HEK293 (cell line): ENCODE results near the gene DAO.

Experiments
- CTCF ChIA-PET: fragments of 350-600 bp; formaldehyde crosslinking; extraction: SDS; loops from one replicate; lab custom pipeline; 2021; ENCODE audit warnings: antibody characterized with exemption; lab: Yijun Ruan, JAX
- POLR2A ChIA-PET: fragments of 300-600 bp; formaldehyde crosslinking; extraction: SDS; loops from one replicate; lab custom pipeline; 2020; ENCODE audit warnings: antibody characterized with exemption, inconsistent platforms; lab: Yijun Ruan, JAX
- H3K27ac ChIP-seq: fragments of 200-500 bp; sonication (Bioruptor generic); 2 replicates; pipeline ENCODE4 v1.5.1; 2014; ENCODE audit warnings: low read depth, low read length, control low read depth, inconsistent platforms; ENCODE audit errors: extremely low read depth
- H3K36me3 ChIP-seq, 2 experiments: fragments of 200-500 bp in 1 of 2; sonication (Bioruptor generic) in 1 of 2; 1 replicate in 1 of 2; 2 replicates in 1 of 2; pipeline ENCODE4 v1.5.1; 2014 to 2017; ENCODE audit warnings: inconsistent platforms in 2 of 2, low read length in 2 of 2; ENCODE audit not compliant: control insufficient read depth in 2 of 2, insufficient read depth in 1 of 2
- H3K4me1 ChIP-seq: fragments of 200-500 bp; sonication (Bioruptor generic); 2 replicates; pipeline ENCODE4 v1.5.1; 2014; ENCODE audit warnings: mild to moderate bottlenecking, low read length, inconsistent platforms; ENCODE audit not compliant: control insufficient read depth, insufficient read depth
- H3K4me3 ChIP-seq: 2 replicates; pipeline ENCODE4 v1.5.1; 2011; ENCODE audit warnings: low read depth, mild to moderate bottlenecking, control low read depth, low read length, moderate library complexity
- H3K9me3 ChIP-seq: fragments of 200-500 bp; sonication (Bioruptor generic); 2 replicates; pipeline ENCODE4 v1.5.1; 2014; ENCODE audit warnings: low read depth, low read length, inconsistent platforms; ENCODE audit not compliant: control insufficient read depth, insufficient read depth
- SETDB1 ChIP-seq: IDR thresholded peaks from one replicate; pipeline ENCODE4 v1.6.1; 2017; ENCODE audit warnings: mild to moderate bottlenecking, low read length, moderate library complexity, mixed read lengths; ENCODE audit not compliant: insufficient read length
- SP7 ChIP-seq: fragments of 450-650 bp; formaldehyde crosslinking; IDR thresholded peaks from 2 replicates; pipeline ENCODE4 v1.5.1; 2016; ENCODE audit warnings: missing biosample characterization, missing genetic modification characterization
- ZNF133 ChIP-seq: fragments of 450-650 bp; formaldehyde crosslinking; IDR thresholded peaks from 2 replicates; pipeline ENCODE4 v1.5.1; 2016; ENCODE audit warnings: missing biosample characterization, missing genetic modification characterization
- ZNF2 ChIP-seq: fragments of 450-650 bp; formaldehyde crosslinking; IDR thresholded peaks from 2 replicates; pipeline ENCODE4 v1.5.1; 2016; ENCODE audit warnings: missing biosample characterization, missing genetic modification characterization
- ZNF214 ChIP-seq: fragments of 450-650 bp; formaldehyde crosslinking; IDR thresholded peaks from 2 replicates; pipeline ENCODE4 v1.5.1; 2017; ENCODE audit warnings: missing biosample characterization, mild to moderate bottlenecking, missing genetic modification characterization, borderline replicate concordance
- ZNF274 ChIP-seq, 2 experiments: fragments of 200-500 bp in 1 of 2; fragments of 450-650 bp in 1 of 2; sonication (Bioruptor generic) in 1 of 2; formaldehyde crosslinking in 1 of 2; IDR thresholded peaks; 2 replicates each; pipeline versions ENCODE4 v1.5.1 to v1.6.1; 2014 to 2016; ENCODE audit warnings: borderline replicate concordance in 1 of 2, inconsistent platforms in 1 of 2, low read length in 1 of 2, missing biosample characterization in 1 of 2, missing genetic modification characterization in 1 of 2
- ZNF350 ChIP-seq: fragments of 450-650 bp; formaldehyde crosslinking; IDR thresholded peaks from 2 replicates; pipeline ENCODE4 v1.5.0; 2017; ENCODE audit warnings: missing biosample characterization, mild to moderate bottlenecking, missing genetic modification characterization
- ZNF473 ChIP-seq: fragments of 450-650 bp; formaldehyde crosslinking; IDR thresholded peaks from 2 replicates; pipeline ENCODE4 v1.5.1; 2017; ENCODE audit warnings: missing biosample characterization, missing genetic modification characterization
- ZNF544 ChIP-seq: fragments of 450-650 bp; formaldehyde crosslinking; IDR thresholded peaks from 2 replicates; pipeline ENCODE4 v1.5.0; 2017; ENCODE audit warnings: missing biosample characterization, missing genetic modification characterization
- ZNF560 ChIP-seq: fragments of 450-650 bp; formaldehyde crosslinking; IDR thresholded peaks from 2 replicates; pipeline ENCODE4 v1.5.1; 2017; ENCODE audit warnings: missing biosample characterization, missing genetic modification characterization, borderline replicate concordance
- ZNF561 ChIP-seq: fragments of 450-650 bp; IDR thresholded peaks from 2 replicates; pipeline ENCODE4 v1.5.1; 2018; ENCODE audit warnings: missing biosample characterization, missing genetic modification characterization, borderline replicate concordance
- ZNF585B ChIP-seq: fragments of 450-650 bp; formaldehyde crosslinking; IDR thresholded peaks from 2 replicates; pipeline ENCODE4 v1.5.1; 2016; ENCODE audit warnings: missing biosample characterization, missing genetic modification characterization
- ZNF610 ChIP-seq: fragments of 450-650 bp; formaldehyde crosslinking; IDR thresholded peaks from 2 replicates; pipeline ENCODE4 v1.5.1; 2016; ENCODE audit warnings: missing biosample characterization, missing genetic modification characterization, borderline replicate concordance
- ZNF629 ChIP-seq: fragments of 450-650 bp; formaldehyde crosslinking; IDR thresholded peaks from 2 replicates; pipeline ENCODE4 v1.5.1; 2017; ENCODE audit warnings: missing biosample characterization, missing genetic modification characterization
- ZNF658 ChIP-seq: fragments of 450-650 bp; formaldehyde crosslinking; IDR thresholded peaks from 2 replicates; pipeline ENCODE4; 2016; ENCODE audit warnings: missing biosample characterization, missing genetic modification characterization
- ZNF664 ChIP-seq: fragments of 450-650 bp; formaldehyde crosslinking; IDR thresholded peaks from 2 replicates; pipeline ENCODE4 v1.5.1; 2016; ENCODE audit warnings: missing biosample characterization, missing genetic modification characterization
- ZXDB ChIP-seq: fragments of 450-650 bp; formaldehyde crosslinking; IDR thresholded peaks from 2 replicates; pipeline ENCODE4 v1.5.1; 2016; ENCODE audit warnings: missing biosample characterization, missing genetic modification characterization
- TF ChIP-seq, protein P1 (sequence below): fragments of 450-650 bp; IDR thresholded peaks from 2 replicates; pipeline ENCODE4 v1.5.1; 2018; ENCODE audit warnings: missing biosample characterization, missing genetic modification characterization
- TF ChIP-seq, protein P2 (sequence below): fragments of 450-650 bp; formaldehyde crosslinking; IDR thresholded peaks from 2 replicates; pipeline ENCODE4 v1.5.1; 2016; ENCODE audit warnings: missing biosample characterization, missing genetic modification characterization
- TF ChIP-seq, protein P3 (sequence below): fragments of 450-650 bp; formaldehyde crosslinking; conservative IDR thresholded peaks from 2 replicates; pipeline ENCODE4 v1.5.1; 2016; ENCODE audit warnings: low read depth, missing biosample characterization, missing genetic modification characterization
- TF ChIP-seq, protein P4 (sequence below): fragments of 450-650 bp; IDR thresholded peaks from 2 replicates; pipeline ENCODE4 v1.5.1; 2018; ENCODE audit warnings: missing biosample characterization, mild to moderate bottlenecking, missing genetic modification characterization
- TF ChIP-seq, protein P5 (sequence below): fragments of 450-650 bp; formaldehyde crosslinking; IDR thresholded peaks from 2 replicates; pipeline ENCODE4 v1.5.1; 2016; ENCODE audit warnings: missing biosample characterization, missing genetic modification characterization

Gene DAO

DNA sequence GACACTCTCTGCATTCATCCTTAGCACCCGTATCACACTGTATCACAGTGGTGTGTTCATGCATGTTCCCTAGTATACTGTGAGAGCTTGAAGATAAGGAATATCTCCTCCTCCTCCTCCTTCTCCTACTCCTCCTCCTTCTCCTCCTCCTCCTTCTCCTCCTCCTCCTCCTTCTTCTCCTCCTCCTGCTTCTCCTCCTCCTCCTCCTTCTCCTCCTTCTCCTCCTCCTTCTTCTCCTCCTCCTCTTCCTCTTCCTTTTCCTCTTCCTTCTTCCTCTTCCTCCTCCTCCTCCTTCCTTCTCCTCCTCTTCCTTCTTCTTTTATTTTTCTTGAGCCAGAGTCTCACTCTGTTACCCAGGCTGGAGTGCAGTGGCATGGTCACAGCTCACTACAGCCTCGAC, 27.1 kb downstream of the DAO start (continued):
- TF ChIP-seq, protein P1, sequence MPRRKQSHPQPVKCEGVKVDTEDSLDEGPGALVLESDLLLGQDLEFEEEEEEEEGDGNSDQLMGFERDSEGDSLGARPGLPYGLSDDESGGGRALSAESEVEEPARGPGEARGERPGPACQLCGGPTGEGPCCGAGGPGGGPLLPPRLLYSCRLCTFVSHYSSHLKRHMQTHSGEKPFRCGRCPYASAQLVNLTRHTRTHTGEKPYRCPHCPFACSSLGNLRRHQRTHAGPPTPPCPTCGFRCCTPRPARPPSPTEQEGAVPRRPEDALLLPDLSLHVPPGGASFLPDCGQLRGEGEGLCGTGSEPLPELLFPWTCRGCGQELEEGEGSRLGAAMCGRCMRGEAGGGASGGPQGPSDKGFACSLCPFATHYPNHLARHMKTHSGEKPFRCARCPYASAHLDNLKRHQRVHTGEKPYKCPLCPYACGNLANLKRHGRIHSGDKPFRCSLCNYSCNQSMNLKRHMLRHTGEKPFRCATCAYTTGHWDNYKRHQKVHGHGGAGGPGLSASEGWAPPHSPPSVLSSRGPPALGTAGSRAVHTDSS (tag by site-specific recombination), result peak; percentile 64
- no peak for TF ChIP-seq ZNF585B

DNA sequence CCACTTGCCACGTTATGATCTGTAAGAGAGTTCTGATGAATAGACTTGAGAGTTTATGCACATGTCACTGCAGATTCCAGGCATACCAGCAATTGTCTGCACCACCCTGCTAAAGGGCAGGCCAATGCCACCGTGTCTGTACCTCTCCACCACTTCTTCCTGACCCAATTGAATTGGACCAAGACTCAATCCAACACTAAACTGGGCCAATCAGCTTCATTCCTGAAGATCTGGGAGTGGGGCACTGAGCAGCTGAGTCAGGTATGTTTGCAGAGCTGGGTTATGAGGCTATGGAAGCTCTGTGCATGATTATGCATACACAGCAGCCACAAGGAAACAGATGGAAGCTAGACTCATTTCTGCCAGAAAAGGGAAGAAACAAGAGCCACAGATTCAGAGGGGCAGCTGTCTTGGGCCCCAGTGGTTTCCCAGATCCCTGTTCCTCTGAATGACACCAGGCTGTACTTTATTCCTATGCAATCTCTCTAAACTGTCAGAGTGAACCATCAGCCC, 28.0 kb downstream of the DAO start:
- no peak overlapping the region for H3K4me3 ChIP-seq
- TF ChIP-seq ZNF274 (IDR thresholded peaks at IDR 0.05; ENCODE audit: low read length) (no peak), ZNF274 (tag by site-specific recombination; IDR thresholded peaks at IDR 0.05; ENCODE audit: borderline replicate concordance) (no peak), ZNF658 (no peak), ZNF214 (tag by site-specific recombination) (no peak), ZNF664 (tag by site-specific recombination) (no peak), ZNF629 (tag by site-specific recombination) (no peak), ZNF133 (tag by site-specific recombination) (no peak), ZNF561 (no peak), ZNF560 (tag by site-specific recombination) (no peak), ZNF610 (tag by site-specific recombination) (no peak)
- TF ChIP-seq, protein P2, sequence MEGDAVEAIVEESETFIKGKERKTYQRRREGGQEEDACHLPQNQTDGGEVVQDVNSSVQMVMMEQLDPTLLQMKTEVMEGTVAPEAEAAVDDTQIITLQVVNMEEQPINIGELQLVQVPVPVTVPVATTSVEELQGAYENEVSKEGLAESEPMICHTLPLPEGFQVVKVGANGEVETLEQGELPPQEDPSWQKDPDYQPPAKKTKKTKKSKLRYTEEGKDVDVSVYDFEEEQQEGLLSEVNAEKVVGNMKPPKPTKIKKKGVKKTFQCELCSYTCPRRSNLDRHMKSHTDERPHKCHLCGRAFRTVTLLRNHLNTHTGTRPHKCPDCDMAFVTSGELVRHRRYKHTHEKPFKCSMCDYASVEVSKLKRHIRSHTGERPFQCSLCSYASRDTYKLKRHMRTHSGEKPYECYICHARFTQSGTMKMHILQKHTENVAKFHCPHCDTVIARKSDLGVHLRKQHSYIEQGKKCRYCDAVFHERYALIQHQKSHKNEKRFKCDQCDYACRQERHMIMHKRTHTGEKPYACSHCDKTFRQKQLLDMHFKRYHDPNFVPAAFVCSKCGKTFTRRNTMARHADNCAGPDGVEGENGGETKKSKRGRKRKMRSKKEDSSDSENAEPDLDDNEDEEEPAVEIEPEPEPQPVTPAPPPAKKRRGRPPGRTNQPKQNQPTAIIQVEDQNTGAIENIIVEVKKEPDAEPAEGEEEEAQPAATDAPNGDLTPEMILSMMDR (tag by site-specific recombination), result no peak
- TF ChIP-seq, protein P3, sequence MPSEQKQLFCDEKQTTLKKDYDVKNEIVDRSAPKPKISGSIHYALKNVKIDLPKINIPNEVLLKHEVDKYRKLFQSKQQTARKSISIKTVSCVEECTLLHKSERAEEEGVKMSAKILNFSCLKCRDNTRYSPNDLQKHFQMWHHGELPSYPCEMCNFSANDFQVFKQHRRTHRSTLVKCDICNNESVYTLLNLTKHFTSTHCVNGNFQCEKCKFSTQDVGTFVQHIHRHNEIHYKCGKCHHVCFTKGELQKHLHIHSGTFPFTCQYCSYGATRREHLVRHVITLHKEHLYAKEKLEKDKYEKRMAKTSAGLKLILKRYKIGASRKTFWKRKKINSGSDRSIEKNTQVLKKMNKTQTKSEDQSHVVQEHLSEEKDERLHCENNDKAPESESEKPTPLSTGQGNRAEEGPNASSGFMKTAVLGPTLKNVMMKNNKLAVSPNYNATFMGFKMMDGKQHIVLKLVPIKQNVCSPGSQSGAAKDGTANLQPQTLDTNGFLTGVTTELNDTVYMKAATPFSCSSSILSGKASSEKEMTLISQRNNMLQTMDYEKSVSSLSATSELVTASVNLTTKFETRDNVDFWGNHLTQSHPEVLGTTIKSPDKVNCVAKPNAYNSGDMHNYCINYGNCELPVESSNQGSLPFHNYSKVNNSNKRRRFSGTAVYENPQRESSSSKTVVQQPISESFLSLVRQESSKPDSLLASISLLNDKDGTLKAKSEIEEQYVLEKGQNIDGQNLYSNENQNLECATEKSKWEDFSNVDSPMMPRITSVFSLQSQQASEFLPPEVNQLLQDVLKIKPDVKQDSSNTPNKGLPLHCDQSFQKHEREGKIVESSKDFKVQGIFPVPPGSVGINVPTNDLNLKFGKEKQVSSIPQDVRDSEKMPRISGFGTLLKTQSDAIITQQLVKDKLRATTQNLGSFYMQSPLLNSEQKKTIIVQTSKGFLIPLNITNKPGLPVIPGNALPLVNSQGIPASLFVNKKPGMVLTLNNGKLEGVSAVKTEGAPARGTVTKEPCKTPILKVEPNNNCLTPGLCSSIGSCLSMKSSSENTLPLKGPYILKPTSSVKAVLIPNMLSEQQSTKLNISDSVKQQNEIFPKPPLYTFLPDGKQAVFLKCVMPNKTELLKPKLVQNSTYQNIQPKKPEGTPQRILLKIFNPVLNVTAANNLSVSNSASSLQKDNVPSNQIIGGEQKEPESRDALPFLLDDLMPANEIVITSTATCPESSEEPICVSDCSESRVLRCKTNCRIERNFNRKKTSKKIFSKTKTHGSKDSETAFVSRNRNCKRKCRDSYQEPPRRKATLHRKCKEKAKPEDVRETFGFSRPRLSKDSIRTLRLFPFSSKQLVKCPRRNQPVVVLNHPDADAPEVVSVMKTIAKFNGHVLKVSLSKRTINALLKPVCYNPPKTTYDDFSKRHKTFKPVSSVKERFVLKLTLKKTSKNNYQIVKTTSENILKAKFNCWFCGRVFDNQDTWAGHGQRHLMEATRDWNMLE (tag by site-specific recombination), result no peak
- TF ChIP-seq, all 188 proteins: peak for 0
- ChIA-PET POLR2A (interaction anchor here (0.7 kb wide), 1 partner anchor 177 kb away, joined by 3 read pairs; no protein-coding TSS in a partner anchor), CTCF (interaction anchor here (0.9 to 1.6 kb wide), 2 partner anchors 24 to 43 kb away, joined by 3 to 7 read pairs; no protein-coding TSS in a partner anchor)
- Histone ChIP-seq H3K36me3 (no peaks in the 10 kb centered on the region), H3K27ac (no peak overlapping the region), H3K4me1 (no peaks in the 10 kb centered on the region), H3K9me3 (no peaks in the 10 kb centered on the region)

DNA sequence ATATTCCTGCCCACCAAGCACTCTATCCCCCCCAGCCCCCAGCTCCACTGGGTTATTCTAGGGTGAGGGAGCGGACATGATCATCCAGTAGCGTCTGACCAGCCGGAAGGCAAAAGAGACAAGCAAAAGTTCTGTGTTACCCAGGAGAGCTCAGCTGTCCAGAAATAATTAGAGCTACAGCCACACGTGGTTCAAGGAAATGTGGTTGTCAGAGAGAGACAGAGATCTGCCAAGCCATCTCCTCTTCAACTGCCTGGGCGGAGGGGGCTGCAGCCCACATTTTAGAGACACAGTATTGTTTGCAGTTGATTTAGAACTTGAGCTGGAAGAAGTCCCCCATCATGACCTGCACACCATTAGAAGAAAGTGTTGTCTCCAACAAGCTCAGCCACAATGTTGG, 30.4 kb downstream of the DAO start:
- Histone ChIP-seq H3K36me3 (no peaks in the 10 kb centered on the region), H3K27ac (no peak overlapping the region), H3K4me1 (no peaks in the 10 kb centered on the region), H3K9me3 (no peaks in the 10 kb centered on the region), H3K4me3 (no peak overlapping the region)
- POLR2A ChIA-PET, result no interaction called here
- CTCF ChIA-PET, result interaction anchor here (0.6 to 1.5 kb wide), 3 partner anchors 40 to 477 kb away, joined by 3 to 4 read pairs (median 3); no protein-coding TSS in a partner anchor
- TF ChIP-seq SP7, result no peak
- TF ChIP-seq SETDB1, result no peak
- TF ChIP-seq ZNF350 (tag by site-specific recombination), result no peak
- no peak for TF ChIP-seq ZNF473
- TF ChIP-seq ZNF2, result no peak
- TF ChIP-seq ZNF544, result no peak
- TF ChIP-seq, protein P4, sequence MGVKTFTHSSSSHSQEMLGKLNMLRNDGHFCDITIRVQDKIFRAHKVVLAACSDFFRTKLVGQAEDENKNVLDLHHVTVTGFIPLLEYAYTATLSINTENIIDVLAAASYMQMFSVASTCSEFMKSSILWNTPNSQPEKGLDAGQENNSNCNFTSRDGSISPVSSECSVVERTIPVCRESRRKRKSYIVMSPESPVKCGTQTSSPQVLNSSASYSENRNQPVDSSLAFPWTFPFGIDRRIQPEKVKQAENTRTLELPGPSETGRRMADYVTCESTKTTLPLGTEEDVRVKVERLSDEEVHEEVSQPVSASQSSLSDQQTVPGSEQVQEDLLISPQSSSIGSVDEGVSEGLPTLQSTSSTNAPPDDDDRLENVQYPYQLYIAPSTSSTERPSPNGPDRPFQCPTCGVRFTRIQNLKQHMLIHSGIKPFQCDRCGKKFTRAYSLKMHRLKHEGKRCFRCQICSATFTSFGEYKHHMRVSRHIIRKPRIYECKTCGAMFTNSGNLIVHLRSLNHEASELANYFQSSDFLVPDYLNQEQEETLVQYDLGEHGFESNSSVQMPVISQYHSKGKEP (tag by site-specific recombination), result no peak
- TF ChIP-seq, protein P5, sequence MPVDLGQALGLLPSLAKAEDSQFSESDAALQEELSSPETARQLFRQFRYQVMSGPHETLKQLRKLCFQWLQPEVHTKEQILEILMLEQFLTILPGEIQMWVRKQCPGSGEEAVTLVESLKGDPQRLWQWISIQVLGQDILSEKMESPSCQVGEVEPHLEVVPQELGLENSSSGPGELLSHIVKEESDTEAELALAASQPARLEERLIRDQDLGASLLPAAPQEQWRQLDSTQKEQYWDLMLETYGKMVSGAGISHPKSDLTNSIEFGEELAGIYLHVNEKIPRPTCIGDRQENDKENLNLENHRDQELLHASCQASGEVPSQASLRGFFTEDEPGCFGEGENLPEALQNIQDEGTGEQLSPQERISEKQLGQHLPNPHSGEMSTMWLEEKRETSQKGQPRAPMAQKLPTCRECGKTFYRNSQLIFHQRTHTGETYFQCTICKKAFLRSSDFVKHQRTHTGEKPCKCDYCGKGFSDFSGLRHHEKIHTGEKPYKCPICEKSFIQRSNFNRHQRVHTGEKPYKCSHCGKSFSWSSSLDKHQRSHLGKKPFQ, result no peak
- no peak for TF ChIP-seq ZXDB (tag by site-specific recombination)
